SU-DHL-6 (cell line): ENCODE data around the gene PRXL2C.

Experiments
- H2AFZ ChIP-seq: fragments of 200-600 bp; sonication (generic); 2 replicates; pipeline ENCODE4 v1.6.1; 2014; ENCODE audit warnings: low read depth, mild to moderate bottlenecking, moderate library complexity, mixed read lengths, antibody characterized with exemption, low read length; ENCODE audit not compliant: severe bottlenecking
- H3F3A ChIP-seq: fragments of 200-600 bp; shearing (Covaris generic); 2 replicates; pipeline ENCODE4 v1.6.0; 2016; ENCODE audit warnings: antibody characterized with exemption, mild to moderate bottlenecking; ENCODE audit not compliant: insufficient read depth
- H3K27ac ChIP-seq: fragments of 200-600 bp; sonication (generic); 2 replicates; pipeline ENCODE4 v1.5.1; 2016; ENCODE audit warnings: low read depth, mild to moderate bottlenecking, low read length, moderate library complexity, mixed read lengths
- H3K27me3 ChIP-seq: fragments of 200-600 bp; sonication (generic), shearing (Covaris generic); 2 replicates; pipeline ENCODE4 v1.6.0; 2014; ENCODE audit warnings: mild to moderate bottlenecking, low read length
- H3K36me3 ChIP-seq: fragments of 200-600 bp; sonication (generic); 2 replicates; pipeline ENCODE4 v1.6.1; 2014; ENCODE audit warnings: mild to moderate bottlenecking, low read length, mixed read lengths
- H3K4me2 ChIP-seq: fragments of 300-600, 200-600 bp; shearing (Covaris generic), sonication (generic); 2 replicates; pipeline ENCODE4 v1.6.0; 2014; ENCODE audit warnings: low read length, low read depth, mild to moderate bottlenecking; ENCODE audit not compliant: poor library complexity, severe bottlenecking
- H3K4me3 ChIP-seq: fragments of 200-600 bp; sonication (generic); 2 replicates; pipeline ENCODE4 v1.5.1; 2014; ENCODE audit warnings: antibody characterized with exemption, low read length, mild to moderate bottlenecking, mixed read lengths; ENCODE audit not compliant: insufficient read depth, poor library complexity, severe bottlenecking
- H3K79me2 ChIP-seq: fragments of 200-600 bp; sonication (generic); 2 replicates; pipeline ENCODE4 v1.6.1; 2014; ENCODE audit warnings: mild to moderate bottlenecking, low read length, moderate library complexity; ENCODE audit not compliant: insufficient read depth
- H3K9ac ChIP-seq: fragments of 200-600 bp; sonication (generic); 2 replicates; pipeline ENCODE4 v1.7.0; 2014; ENCODE audit warnings: mild to moderate bottlenecking, low read length
- H3K9me2 ChIP-seq: fragments of 200-600 bp; sonication (generic); replicated peaks from 2 replicates; pipeline ENCODE4 v1.6.1; 2014; ENCODE audit warnings: low read length; ENCODE audit not compliant: insufficient read depth
- H3K9me3 ChIP-seq: fragments of 200-600 bp; sonication (generic); 2 replicates; pipeline ENCODE4 v1.6.1; 2014; ENCODE audit warnings: low read length, mixed read lengths; ENCODE audit not compliant: insufficient read depth
- H4K20me1 ChIP-seq: fragments of 200-600 bp; sonication (generic); 2 replicates; pipeline ENCODE4 v1.6.1; 2014; ENCODE audit warnings: low read depth, mild to moderate bottlenecking, antibody characterized with exemption, low read length, moderate library complexity, mixed read lengths
- EZH2phosphoT487 ChIP-seq: fragments of 200-600 bp; sonication (generic), shearing (Covaris generic); conservative IDR thresholded peaks from 2 replicates; pipeline ENCODE4 v1.6.1; 2018; ENCODE audit warnings: mild to moderate bottlenecking, antibody characterized with exemption, low read length, moderate library complexity, mixed read lengths
- TF ChIP-seq, protein P1 (sequence below): fragments of 200-600 bp; sonication (generic); IDR thresholded peaks from one replicate; pipeline ENCODE4 v1.5.1; 2017; ENCODE audit warnings: antibody characterized with exemption, mild to moderate bottlenecking, low read length, moderate library complexity; ENCODE audit not compliant: insufficient read depth, poor library complexity, severe bottlenecking

The PRXL2C gene

GRCh38 chr9:96603305-96604003, 51.7 kb downstream of the PRXL2C start:
- no peak overlapping the region for H3K9ac ChIP-seq
- H3K9me2 ChIP-seq: no peaks in the 10 kb centered on the region
- H3K9me3 ChIP-seq: no peaks in the 10 kb centered on the region
- H3K79me2 ChIP-seq: no peaks in the 10 kb centered on the region
- H3K27me3 ChIP-seq: no peaks in the 10 kb centered on the region
- H3K4me3 ChIP-seq: no peak overlapping the region
- no peaks in the 10 kb centered on the region for H3K36me3 ChIP-seq
- H3K27ac ChIP-seq: no peak overlapping the region
- no peak overlapping the region for H2AFZ ChIP-seq
- no peaks in the 10 kb centered on the region for H4K20me1 ChIP-seq
- TF ChIP-seq, protein P1, sequence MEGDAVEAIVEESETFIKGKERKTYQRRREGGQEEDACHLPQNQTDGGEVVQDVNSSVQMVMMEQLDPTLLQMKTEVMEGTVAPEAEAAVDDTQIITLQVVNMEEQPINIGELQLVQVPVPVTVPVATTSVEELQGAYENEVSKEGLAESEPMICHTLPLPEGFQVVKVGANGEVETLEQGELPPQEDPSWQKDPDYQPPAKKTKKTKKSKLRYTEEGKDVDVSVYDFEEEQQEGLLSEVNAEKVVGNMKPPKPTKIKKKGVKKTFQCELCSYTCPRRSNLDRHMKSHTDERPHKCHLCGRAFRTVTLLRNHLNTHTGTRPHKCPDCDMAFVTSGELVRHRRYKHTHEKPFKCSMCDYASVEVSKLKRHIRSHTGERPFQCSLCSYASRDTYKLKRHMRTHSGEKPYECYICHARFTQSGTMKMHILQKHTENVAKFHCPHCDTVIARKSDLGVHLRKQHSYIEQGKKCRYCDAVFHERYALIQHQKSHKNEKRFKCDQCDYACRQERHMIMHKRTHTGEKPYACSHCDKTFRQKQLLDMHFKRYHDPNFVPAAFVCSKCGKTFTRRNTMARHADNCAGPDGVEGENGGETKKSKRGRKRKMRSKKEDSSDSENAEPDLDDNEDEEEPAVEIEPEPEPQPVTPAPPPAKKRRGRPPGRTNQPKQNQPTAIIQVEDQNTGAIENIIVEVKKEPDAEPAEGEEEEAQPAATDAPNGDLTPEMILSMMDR: no peak
- TF ChIP-seq EZH2phosphoT487: no peak
- H3F3A ChIP-seq: no peaks in the 10 kb centered on the region
- H3K4me2 ChIP-seq: no peak overlapping the region

GRCh38 chr9:96599298-96599697, 55.8 kb downstream of the PRXL2C start:
- Histone ChIP-seq H3K9ac (no peak overlapping the region), H3K27ac (no peak overlapping the region), H3K4me3 (no peak overlapping the region), H3K9me2 (no peaks in the 10 kb centered on the region), H3K27me3 (no peaks in the 10 kb centered on the region), H3F3A (no peaks in the 10 kb centered on the region), H3K79me2 (no peaks in the 10 kb centered on the region), H2AFZ (no peak overlapping the region), H3K4me2 (no peak overlapping the region), H3K9me3 (no peaks in the 10 kb centered on the region), H4K20me1 (no peaks in the 10 kb centered on the region), H3K36me3 (no peaks in the 10 kb centered on the region)
- no peak for TF ChIP-seq EZH2phosphoT487
- TF ChIP-seq, protein P1: no peak

GRCh38 chr9:96596601-96597111, 58.5 kb downstream of the PRXL2C start:
- Histone ChIP-seq H3K9me2 (no peaks in the 10 kb centered on the region), H3K9ac (no peak overlapping the region), H3K79me2 (no peaks in the 10 kb centered on the region), H3K27me3 (no peaks in the 10 kb centered on the region), H3K36me3 (no peaks in the 10 kb centered on the region), H3F3A (no peaks in the 10 kb centered on the region), H2AFZ (no peak overlapping the region), H4K20me1 (no peaks in the 10 kb centered on the region), H3K27ac (no peak overlapping the region), H3K4me3 (no peak overlapping the region), H3K9me3 (no peaks in the 10 kb centered on the region), H3K4me2 (no peak overlapping the region)
- no peak for TF ChIP-seq EZH2phosphoT487
- TF ChIP-seq, protein P1: no peak
